NCI-H446 (cell line): Measurements from ENCODE around the gene FAM50A.
A peak's percentile ranks its signal among the peaks of the same experiment; 100 is the strongest.

Source experiments
- DNase-seq, 2 experiments: peaks; one replicate each; lab custom pipeline; 2025; lab: John Stamatoyannopoulos, UW

Gene FAM50A

GRCh38 chrX:154413142-154413541, 30.8 kb upstream of the FAM50A start:
- no peak for DNase-seq

DNA sequence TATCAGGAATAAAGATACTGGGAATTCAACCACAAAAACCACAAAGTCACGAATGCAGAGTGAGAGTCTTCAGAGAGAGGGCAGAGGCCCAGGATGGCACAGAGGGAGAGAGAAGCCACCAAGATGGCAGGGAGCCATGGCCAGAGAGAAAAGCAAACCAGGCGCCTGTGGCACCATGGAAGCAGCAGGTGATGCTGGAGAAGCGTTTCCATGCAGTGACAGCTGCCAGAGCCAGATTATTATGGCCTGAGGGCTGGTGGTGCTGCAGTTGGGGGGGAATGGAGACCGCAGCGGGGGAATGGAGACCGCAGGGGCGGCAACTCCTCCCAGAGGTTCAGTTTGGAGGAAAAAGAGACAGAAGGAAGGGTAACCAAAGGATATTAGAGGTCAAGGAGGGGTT, 26.8 kb upstream of the FAM50A start:
- DNase-seq: no peak

- no peak for DNase-seq
These were observed 24.8 kb upstream of the FAM50A start for GRCh38 chrX:154419189-154419588.

DNA sequence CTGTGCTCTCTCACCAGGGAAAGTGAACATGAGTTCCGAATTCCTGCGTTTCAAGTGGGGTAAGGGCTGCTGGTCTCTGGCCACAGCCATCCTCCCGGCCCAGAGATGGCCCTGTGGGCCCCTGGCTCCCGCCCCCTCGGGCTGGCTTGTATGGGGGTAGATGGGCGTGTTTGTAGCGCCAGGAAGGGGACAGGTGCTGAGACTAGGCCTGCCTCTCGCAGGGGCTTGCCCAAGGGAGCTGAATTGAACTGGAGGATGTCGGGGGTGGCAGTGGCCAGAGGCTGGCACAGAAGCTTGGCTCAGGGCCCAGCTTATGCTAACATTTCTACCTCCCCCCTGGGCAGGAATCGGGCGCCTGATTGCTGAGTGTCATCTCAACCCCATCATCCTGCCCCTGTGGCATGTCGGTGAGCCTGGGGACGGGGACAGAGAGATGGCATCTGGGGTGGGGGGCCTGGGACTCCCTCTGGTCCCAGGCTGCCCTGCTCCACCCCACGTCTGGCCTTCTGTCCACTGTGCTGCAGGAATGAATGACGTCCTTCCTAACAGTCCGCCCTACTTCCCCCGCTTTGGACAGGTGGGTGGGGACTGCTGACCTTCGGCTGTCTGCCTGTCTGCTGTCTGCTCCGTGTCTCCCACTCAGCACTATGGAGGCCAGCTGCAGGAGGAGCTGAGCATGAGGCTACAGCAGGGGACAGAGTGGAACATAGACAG, 24.1 kb upstream of the FAM50A start:
- no peak for DNase-seq

- no peak for DNase-seq
These were observed 23.6 kb upstream of the FAM50A start for GRCh38 chrX:154420402-154420756.

GRCh38 chrX:154426916-154427770, 16.8 kb upstream of the FAM50A start:
- no peak for DNase-seq

- DNase-seq: peak; percentile 85 to 94
These were observed 15.5 kb upstream of the FAM50A start, which contains the start of gene ATP6AP1 for GRCh38 chrX:154428176-154429171. Gene ATP6AP1, plus strand, starts transcription at chrX:154428677. Its CDS starts 16 bp downstream, at chrX:154428693.

DNA sequence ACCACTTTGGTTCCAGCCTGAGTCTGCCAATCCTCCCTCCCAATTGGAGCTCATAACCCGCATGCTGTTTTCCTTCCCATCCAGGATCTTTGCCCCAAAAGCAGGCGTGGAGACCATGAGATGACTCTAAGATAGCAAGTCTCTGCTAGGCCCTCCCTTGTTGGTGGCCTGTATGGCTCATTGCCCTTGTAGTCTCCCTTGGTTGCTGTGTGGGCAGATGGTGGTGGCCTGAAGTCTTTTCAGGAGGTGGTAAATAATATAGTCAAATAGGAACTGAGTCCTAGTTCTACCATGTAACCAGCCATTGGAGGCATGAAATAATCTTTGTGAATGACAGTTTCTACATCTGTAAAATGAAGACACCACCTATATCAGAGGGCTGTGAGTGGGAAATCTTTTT, 14.2 kb upstream of the FAM50A start:
- no peak for DNase-seq

- DNase-seq: no peak
These were observed 13.5 kb upstream of the FAM50A start for GRCh38 chrX:154430479-154430878.

DNA sequence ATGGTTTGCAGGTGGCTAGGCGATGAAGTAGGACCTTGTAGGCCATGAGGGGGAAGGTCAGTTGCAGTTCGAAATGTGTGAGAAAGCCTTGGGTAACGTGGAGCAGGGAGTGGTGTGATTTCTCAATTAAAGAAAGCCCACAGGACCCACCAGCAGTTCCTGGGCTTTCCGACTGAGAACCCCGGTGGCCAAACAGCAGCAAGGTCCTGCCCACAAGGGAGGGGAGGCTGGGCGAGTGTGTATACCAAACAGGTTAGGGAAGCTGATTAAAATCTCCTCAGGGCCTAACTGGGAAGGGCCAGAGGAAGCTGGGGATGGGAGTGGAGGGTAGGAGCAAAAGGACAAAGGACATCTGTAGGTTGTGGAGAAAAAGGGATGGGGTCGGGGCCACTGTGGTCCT, 13.0 kb upstream of the FAM50A start:
- no peak for DNase-seq

DNA sequence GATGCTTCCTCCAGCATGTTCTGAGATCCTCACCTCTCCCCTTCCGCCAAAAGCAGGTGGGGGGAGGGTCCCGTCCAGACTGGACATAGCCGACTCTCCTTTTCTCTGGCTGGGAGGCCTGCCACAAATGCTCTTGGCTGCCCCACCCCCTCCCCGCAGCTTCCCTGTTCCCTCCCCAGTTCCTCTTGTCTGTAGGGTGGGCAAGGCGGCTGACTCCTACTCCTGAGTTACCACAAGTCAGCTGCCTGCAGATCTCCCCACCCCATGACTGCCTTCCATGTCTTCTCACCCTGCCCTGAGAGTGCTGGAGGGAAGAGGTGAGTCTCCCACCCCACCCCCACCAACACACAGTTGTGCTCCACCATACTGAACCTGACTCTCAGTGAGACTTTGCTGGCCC, 12.6 kb upstream of the FAM50A start:
- no peak for DNase-seq

DNA sequence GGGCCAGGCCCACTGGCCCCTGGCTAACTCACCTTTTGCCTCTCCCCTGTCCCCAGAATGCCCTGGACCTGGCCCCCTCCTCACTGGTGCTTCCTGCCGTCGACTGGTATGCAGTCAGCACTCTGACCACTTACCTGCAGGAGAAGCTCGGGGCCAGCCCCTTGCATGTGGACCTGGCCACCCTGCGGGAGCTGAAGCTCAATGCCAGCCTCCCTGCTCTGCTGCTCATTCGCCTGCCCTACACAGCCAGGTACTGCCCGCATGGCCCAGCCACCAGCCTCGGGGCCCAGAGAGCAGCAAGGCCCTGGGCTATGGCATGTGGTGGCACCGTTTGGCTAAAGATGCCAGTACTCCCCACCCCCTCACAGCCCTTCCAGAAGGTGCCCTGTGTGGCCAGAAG, 11.7 kb upstream of the FAM50A start:
- no peak for DNase-seq

DNA sequence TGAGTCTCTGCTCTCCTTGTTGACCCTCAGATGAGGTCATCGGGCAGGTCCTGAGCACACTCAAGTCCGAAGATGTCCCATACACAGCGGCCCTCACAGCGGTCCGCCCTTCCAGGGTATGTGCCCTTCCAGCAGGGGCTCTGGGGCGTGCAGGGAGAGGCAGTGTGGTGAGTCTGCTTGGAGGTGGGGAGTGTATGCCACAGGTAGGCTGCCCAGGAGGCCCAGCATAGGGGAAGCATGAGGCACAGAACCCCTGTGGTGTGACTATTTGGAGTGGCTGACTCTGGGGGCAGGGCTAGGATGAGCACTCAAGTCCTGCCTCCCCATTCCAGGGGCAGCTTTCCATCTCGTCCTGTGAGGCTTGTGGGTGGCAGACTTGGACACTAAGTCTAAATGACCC, 10.3 kb upstream of the FAM50A start:
- DNase-seq: no peak

DNA sequence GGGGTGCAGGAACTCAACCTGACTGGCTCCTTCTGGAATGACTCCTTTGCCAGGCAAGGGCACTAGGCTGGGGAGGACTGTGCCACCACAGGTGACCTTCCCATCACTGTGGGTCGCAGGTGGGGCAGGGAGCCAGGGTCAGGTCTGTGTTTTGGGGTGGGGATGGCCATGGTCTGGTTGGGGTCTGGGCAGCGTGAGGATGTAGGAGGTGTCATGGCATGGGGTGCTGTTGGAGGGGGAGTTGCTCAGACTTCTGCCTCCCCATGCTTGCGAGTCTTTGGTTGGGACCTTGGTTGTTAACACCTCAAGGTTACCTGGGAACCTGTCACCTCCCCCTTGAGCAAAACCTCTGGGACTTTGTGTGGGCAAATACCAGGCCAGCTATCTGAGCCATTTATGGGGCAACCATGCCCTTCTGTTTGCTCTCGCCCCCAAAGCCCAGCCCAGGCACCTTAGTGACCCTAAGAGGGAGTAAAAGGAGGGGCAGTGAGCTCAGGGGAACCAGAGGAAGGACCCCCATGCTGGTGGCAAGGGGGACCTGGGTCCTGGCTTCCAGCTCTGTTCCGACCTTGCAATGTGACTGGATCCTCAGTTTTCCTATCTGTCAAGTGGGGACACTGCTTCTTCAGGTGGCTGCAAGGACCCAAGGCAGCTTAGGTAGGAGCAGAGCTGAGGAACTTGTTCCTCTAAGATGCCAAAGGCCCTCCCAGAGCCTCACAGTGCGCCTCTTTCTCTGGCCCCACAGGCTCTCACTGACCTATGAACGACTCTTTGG, 9.4 kb upstream of the FAM50A start:
- DNase-seq: no peak

DNA sequence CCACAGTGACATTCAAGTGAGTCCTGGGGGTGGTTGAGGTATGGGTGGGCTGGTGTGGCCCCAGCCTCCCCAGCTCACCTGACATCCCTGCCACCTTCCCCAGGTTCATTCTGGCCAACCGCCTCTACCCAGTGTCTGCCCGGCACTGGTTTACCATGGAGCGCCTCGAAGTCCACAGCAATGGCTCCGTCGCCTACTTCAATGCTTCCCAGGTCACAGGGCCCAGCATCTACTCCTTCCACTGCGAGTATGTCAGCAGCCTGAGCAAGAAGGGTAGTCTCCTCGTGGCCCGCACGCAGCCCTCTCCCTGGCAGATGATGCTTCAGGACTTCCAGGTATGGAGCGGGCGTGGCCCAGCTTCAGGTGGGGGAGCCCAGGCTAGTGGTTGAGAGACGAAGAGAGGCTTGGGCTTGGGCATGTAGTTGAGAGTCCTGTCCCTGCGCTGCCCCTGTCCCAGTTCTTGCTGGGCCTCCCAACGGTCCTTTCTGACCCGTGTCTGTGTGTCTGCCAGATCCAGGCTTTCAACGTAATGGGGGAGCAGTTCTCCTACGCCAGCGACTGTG, 8.7 kb upstream of the FAM50A start:
- no peak for DNase-seq

DNA sequence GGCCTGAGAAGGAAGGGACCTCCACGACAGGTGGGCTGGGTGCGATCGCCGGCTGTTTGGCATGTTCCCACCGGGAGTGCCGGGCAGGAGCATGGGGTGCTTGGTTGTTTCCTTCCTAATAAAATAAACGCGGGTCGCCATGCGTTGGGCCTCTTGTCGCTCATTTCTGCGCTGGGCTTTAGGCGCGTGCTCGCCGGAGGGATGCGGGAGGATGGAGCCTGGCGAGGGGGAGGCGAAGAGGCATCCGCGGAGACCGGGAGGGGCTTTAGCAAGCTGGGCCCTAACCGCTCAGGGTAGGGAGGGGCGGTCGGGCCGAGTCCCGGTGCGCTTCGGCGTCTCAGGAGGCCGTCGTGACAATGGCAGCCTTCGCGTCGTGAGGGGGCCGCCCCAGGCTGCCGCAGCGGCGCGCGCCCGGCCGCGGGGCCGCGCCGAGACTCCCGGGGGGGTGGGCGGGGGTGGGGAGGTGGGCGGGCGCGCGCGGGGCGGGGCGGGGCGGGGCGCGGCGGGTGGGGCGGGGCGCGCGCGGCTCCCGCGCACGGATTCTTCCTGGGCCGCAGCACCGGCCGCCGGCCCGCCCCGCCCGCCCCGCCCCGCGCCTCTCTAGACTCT, 7.5 kb upstream of the FAM50A start:
- peak in 1 of 2 experiments; percentile 55 for DNase-seq

DNA sequence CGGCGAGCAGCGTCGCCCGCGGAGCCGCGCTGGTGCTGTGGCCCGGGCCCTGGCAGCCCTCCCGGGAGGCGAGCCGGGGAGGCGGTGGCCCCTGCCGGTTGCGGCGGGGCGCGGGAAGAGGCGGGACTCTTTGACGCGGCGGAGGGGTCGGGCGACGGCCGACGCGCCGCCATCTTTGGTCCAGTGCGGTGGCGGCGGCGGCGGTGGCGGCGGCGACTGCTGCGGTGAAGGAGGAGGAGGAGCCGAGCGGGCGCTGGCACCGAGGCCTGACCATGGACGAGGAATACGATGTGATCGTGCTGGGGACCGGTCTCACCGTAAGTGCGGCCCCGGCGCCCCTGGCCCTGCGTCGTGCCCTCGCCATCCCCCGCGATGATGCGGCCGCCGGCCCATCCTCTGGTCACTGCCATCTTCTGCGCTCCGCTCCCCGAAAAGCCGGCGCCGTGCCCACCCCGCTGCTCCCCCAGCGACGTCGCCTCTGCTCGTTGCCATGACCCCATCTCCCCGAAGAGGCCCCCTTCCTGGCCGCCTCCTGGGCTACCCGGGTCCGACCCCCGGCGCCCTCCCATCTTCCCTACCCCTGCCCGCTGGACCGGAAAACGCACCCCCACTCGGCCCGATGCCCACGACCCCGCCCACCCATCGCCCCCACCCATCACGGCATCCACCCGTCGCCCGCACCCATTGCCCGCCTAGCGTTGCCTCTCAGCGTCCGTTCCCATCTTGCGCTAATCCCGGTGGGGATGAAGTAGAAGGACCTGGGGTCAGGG, 6.8 kb upstream of the FAM50A start, which contains the start of gene GDI1:
Gene GDI1, plus strand, starts transcription at position 172 of the 770 bp plus-strand sequence. Its CDS starts 101 bp downstream, at position 273.
- DNase-seq: peak; percentile 5 to 55

DNA sequence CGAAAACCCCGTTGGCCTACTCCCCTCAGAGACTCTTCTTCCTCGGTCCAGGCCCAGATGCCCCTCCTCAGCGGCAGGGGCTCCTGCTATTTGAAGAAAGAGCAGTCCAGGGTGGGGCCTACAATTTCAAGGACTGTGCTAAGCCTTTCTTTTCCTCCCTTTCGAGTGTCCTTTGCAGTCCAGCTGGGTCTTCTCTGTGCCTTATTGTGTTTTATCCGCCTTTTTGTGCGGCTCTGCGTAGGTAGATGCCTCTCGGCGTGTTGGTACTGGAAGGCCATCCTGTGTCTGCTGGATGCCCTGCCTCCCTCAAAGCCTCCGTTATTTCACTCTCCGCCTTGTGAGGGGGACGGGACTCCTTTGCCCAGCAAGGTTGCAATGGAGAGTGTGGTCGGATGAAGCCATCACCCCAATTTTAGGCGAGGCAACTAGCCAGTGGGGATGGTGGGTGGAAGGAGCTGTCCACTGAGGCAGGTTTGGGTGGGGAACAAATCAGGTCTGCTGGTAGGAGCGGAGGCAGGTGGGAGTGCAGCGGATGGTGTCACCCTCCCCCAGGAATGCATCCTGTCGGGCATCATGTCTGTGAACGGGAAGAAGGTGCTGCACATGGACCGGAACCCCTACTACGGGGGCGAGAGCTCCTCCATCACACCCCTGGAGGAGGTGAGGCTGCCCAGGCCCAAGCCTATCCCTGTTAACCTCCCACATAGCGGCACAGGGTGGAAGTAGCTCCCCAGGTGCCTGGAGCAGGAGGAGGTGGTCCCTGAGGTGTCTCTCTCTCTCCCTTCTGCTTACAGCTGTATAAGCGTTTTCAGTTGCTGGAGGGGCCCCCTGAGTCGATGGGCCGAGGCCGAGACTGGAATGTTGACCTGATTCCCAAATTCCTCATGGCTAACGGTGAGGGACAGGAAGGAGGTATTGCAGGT, 5.7 kb upstream of the FAM50A start:
- no peak for DNase-seq

- no peak for DNase-seq
These were observed 4.1 kb upstream of the FAM50A start for GRCh38 chrX:154439841-154440240.
